GM23338 (cell line): Measurements from ENCODE around the gene FNIP2. TPM values are rescaled to one million over a fixed set of nuclear protein-coding genes. Genes with fewer than 3 reads are reported as not detected.

ENCODE experiments used
- ATAC-seq: fragments of 200-7000 bp; cut with Tn5 transposase; 3 replicates; pipeline ENCODE4 v1.9.1; 2020
- DNase-seq: peaks from one replicate; pipeline ENCODE4 v3.0.0-alpha.2; 2015; ENCODE audit warnings: low spot score
- H2AFZ ChIP-seq: fragments of 200-600 bp; sonication (generic); 2 replicates; pipeline ENCODE4 v1.8.0; 2016; ENCODE audit warnings: antibody characterized with exemption, mild to moderate bottlenecking, moderate library complexity
- H3F3A ChIP-seq: fragments of 200-600 bp; sonication (generic); replicated peaks from 2 replicates; pipeline ENCODE4 v1.8.0; 2017; ENCODE audit warnings: antibody characterized with exemption, mixed run types, low read depth
- H3K27ac ChIP-seq: fragments of 200-600 bp; sonication (generic); 2 replicates; pipeline ENCODE4 v1.6.1; 2016; ENCODE audit warnings: low read depth
- H3K27me3 ChIP-seq: fragments of 200-600 bp; sonication (generic); 2 replicates; pipeline ENCODE4 v1.8.0; 2016; ENCODE audit warnings: mild to moderate bottlenecking, mixed run types, moderate library complexity; ENCODE audit not compliant: insufficient read depth
- H3K36me3 ChIP-seq: fragments of 200-600 bp; sonication (generic); 2 replicates; pipeline ENCODE4 v1.8.0; 2016; ENCODE audit warnings: mild to moderate bottlenecking; ENCODE audit not compliant: insufficient read depth
- H3K4me1 ChIP-seq: fragments of 200-600 bp; sonication (generic); 2 replicates; pipeline ENCODE4 v1.8.0; 2016; ENCODE audit warnings: mild to moderate bottlenecking, moderate library complexity; ENCODE audit not compliant: insufficient read depth
- H3K4me2 ChIP-seq: fragments of 200-600 bp; sonication (generic); 2 replicates; pipeline ENCODE4 v1.7.1; 2017; ENCODE audit warnings: mixed run types
- H3K4me3 ChIP-seq: fragments of 200-600 bp; sonication (generic); 2 replicates; pipeline ENCODE4 v1.6.1; 2016; ENCODE audit warnings: mixed run types
- H3K79me2 ChIP-seq: fragments of 200-600 bp; sonication (generic); replicated peaks from 2 replicates; pipeline ENCODE4 v1.8.0; 2017; ENCODE audit warnings: mild to moderate bottlenecking; ENCODE audit not compliant: insufficient read depth
- H3K9me2 ChIP-seq: fragments of 200-600 bp; sonication (generic); 2 replicates; pipeline ENCODE4 v1.8.0; 2017; ENCODE audit not compliant: insufficient read depth
- H4K20me1 ChIP-seq: fragments of 200-600 bp; sonication (generic); replicated peaks from 2 replicates; pipeline ENCODE4 v1.8.0; 2017; ENCODE audit warnings: mild to moderate bottlenecking; ENCODE audit not compliant: insufficient read depth
- H3K27ac Mint-ChIP-seq: 2 replicates; pipeline ENCODE4 v1.8.0; 2020; ENCODE audit warnings: inconsistent platforms, mild to moderate bottlenecking, moderate library complexity, mixed read lengths
- H3K27me3 Mint-ChIP-seq: 3 replicates; pipeline ENCODE4 v1.8.0; 2022; ENCODE audit warnings: low read depth, mild to moderate bottlenecking, moderate library complexity, mixed read lengths, inconsistent platforms; ENCODE audit not compliant: insufficient read depth, poor library complexity
- H3K36me3 Mint-ChIP-seq: 3 replicates; pipeline ENCODE4 v1.8.0; 2021; ENCODE audit warnings: low read depth, mild to moderate bottlenecking, inconsistent platforms, moderate library complexity, mixed read lengths
- H3K4me1 Mint-ChIP-seq: 3 replicates; pipeline ENCODE4 v1.8.0; 2020; ENCODE audit warnings: mild to moderate bottlenecking, inconsistent platforms, mixed read lengths
- H3K4me3 Mint-ChIP-seq: 3 replicates; pipeline ENCODE4 v1.8.0; 2021; ENCODE audit warnings: moderate library complexity, mild to moderate bottlenecking, inconsistent platforms, mixed read lengths
- H3K9me3 Mint-ChIP-seq: 3 replicates; pipeline ENCODE4 v1.8.0; 2020; ENCODE audit warnings: moderate library complexity, mild to moderate bottlenecking, inconsistent platforms, mixed read lengths
- CREB1 ChIP-seq: fragments of 250-450 bp; sonication (Bioruptor Pico); IDR thresholded peaks from 2 replicates; pipeline ENCODE4 v1.5.0; 2020; ENCODE audit warnings: low read depth, mild to moderate bottlenecking, moderate library complexity
- EZH2 ChIP-seq: fragments of 200-600 bp; sonication (generic); IDR thresholded peaks from one replicate; pipeline ENCODE4 v1.8.0; 2017; ENCODE audit warnings: antibody characterized with exemption, mild to moderate bottlenecking, low read depth; ENCODE audit not compliant: unreplicated experiment
- EZH2phosphoT487 ChIP-seq: fragments of 200-600 bp; sonication (generic); IDR thresholded peaks from one replicate; pipeline ENCODE4 v1.8.1; 2018; ENCODE audit warnings: antibody characterized with exemption; ENCODE audit not compliant: unreplicated experiment
- JUNB ChIP-seq: IDR thresholded peaks from one replicate; pipeline ENCODE4 v1.6.1; 2016; ENCODE audit warnings: antibody characterized with exemption; ENCODE audit not compliant: unreplicated experiment
- NANOG ChIP-seq: IDR thresholded peaks from 2 replicates; pipeline ENCODE4 v1.6.1; 2016; ENCODE audit warnings: antibody characterized with exemption, borderline replicate concordance
- POLR2AphosphoS5 ChIP-seq: IDR thresholded peaks from 2 replicates; pipeline ENCODE4 v1.6.1; 2016; ENCODE audit warnings: antibody characterized with exemption, low read depth
- STAT1 ChIP-seq: IDR thresholded peaks from one replicate; pipeline ENCODE4 v1.6.1; 2016; ENCODE audit warnings: antibody characterized with exemption; ENCODE audit not compliant: unreplicated experiment
- ZNF114 ChIP-seq: fragments of 250-450 bp; sonication (Bioruptor Pico); IDR thresholded peaks from 2 replicates; pipeline ENCODE4 v1.5.0; 2020; ENCODE audit warnings: mild to moderate bottlenecking, moderate library complexity
- ZNF331 ChIP-seq: fragments of 250-450 bp; sonication (Bioruptor Pico); IDR thresholded peaks from 2 replicates; pipeline ENCODE4 v1.5.0; 2020; ENCODE audit warnings: low read depth, mild to moderate bottlenecking, moderate library complexity
- ZNF462 ChIP-seq: fragments of 250-450 bp; sonication (Bioruptor Pico); IDR thresholded peaks from 2 replicates; pipeline ENCODE4 v1.5.0; 2020; ENCODE audit warnings: mild to moderate bottlenecking, moderate library complexity
- polyA plus RNA-seq: library from polyadenylated mRNA; unstranded; fragments of >200 nt; fragmentation: Nextera tagmentation; extraction: Ambion mirVana; gene quantifications from 2 replicates; pipeline ENCODE4 v1.2.1, GENCODE V29; 2016
- total RNA-seq: library from RNA; depleted of rRNA; stranded (reverse); fragments of >200 nt; shearing (Covaris generic); gene quantifications from 2 replicates; pipeline ENCODE4 v1.2.3, GENCODE V29; 2014
- TF ChIP-seq, protein P1 (sequence below): IDR thresholded peaks from 2 replicates; pipeline ENCODE4 v1.6.1; 2016; ENCODE audit warnings: antibody characterized with exemption
- TF ChIP-seq, protein P2 (sequence below): IDR thresholded peaks from one replicate; pipeline ENCODE4 v1.6.1; 2018; ENCODE audit warnings: antibody characterized with exemption; ENCODE audit not compliant: unreplicated experiment
- TF ChIP-seq, protein P3 (sequence below), 2 experiments: fragments of 200-600 bp in 1 of 2; sonication (generic) in 1 of 2; conservative IDR thresholded peaks; 2 replicates each; pipeline versions ENCODE4 v1.5.1 to v1.6.1; 2016 to 2017; ENCODE audit warnings: antibody characterized with exemption in 2 of 2, low read depth in 2 of 2, mild to moderate bottlenecking in 2 of 2, moderate library complexity in 1 of 2

The FNIP2 gene
- total and polyA plus RNA-seq, 2 experiments from 2014 or later, result 2.7 to 17.2 TPM

- H3F3A ChIP-seq, result no peaks in the 10 kb centered on the region
- TF ChIP-seq NANOG (no peak), STAT1 (no peak), EZH2 (no peak), POLR2AphosphoS5 (no peak), EZH2phosphoT487 (no peak), CREB1 (CRISPR knock-in tag) (no peak), ZNF331 (no peak), ZNF114 (CRISPR knock-in tag) (no peak), JUNB (no peak), ZNF462 (no peak)
- TF ChIP-seq, protein P1, sequence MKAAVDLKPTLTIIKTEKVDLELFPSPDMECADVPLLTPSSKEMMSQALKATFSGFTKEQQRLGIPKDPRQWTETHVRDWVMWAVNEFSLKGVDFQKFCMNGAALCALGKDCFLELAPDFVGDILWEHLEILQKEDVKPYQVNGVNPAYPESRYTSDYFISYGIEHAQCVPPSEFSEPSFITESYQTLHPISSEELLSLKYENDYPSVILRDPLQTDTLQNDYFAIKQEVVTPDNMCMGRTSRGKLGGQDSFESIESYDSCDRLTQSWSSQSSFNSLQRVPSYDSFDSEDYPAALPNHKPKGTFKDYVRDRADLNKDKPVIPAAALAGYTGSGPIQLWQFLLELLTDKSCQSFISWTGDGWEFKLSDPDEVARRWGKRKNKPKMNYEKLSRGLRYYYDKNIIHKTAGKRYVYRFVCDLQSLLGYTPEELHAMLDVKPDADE, result no peak
- TF ChIP-seq, protein P2, sequence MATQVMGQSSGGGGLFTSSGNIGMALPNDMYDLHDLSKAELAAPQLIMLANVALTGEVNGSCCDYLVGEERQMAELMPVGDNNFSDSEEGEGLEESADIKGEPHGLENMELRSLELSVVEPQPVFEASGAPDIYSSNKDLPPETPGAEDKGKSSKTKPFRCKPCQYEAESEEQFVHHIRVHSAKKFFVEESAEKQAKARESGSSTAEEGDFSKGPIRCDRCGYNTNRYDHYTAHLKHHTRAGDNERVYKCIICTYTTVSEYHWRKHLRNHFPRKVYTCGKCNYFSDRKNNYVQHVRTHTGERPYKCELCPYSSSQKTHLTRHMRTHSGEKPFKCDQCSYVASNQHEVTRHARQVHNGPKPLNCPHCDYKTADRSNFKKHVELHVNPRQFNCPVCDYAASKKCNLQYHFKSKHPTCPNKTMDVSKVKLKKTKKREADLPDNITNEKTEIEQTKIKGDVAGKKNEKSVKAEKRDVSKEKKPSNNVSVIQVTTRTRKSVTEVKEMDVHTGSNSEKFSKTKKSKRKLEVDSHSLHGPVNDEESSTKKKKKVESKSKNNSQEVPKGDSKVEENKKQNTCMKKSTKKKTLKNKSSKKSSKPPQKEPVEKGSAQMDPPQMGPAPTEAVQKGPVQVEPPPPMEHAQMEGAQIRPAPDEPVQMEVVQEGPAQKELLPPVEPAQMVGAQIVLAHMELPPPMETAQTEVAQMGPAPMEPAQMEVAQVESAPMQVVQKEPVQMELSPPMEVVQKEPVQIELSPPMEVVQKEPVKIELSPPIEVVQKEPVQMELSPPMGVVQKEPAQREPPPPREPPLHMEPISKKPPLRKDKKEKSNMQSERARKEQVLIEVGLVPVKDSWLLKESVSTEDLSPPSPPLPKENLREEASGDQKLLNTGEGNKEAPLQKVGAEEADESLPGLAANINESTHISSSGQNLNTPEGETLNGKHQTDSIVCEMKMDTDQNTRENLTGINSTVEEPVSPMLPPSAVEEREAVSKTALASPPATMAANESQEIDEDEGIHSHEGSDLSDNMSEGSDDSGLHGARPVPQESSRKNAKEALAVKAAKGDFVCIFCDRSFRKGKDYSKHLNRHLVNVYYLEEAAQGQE, result no peak
- TF ChIP-seq, protein P3, sequence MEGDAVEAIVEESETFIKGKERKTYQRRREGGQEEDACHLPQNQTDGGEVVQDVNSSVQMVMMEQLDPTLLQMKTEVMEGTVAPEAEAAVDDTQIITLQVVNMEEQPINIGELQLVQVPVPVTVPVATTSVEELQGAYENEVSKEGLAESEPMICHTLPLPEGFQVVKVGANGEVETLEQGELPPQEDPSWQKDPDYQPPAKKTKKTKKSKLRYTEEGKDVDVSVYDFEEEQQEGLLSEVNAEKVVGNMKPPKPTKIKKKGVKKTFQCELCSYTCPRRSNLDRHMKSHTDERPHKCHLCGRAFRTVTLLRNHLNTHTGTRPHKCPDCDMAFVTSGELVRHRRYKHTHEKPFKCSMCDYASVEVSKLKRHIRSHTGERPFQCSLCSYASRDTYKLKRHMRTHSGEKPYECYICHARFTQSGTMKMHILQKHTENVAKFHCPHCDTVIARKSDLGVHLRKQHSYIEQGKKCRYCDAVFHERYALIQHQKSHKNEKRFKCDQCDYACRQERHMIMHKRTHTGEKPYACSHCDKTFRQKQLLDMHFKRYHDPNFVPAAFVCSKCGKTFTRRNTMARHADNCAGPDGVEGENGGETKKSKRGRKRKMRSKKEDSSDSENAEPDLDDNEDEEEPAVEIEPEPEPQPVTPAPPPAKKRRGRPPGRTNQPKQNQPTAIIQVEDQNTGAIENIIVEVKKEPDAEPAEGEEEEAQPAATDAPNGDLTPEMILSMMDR (conservative IDR thresholded peaks at IDR 0.05; ENCODE audit: low read depth in 2 of 2), result no peak
- H3K79me2 ChIP-seq, result no peaks in the 10 kb centered on the region
- H3K4me2 ChIP-seq, result no peak overlapping the region
- Mint-ChIP-seq H3K4me1 (no peaks in the 10 kb centered on the region), H3K4me3 (no peak overlapping the region), H3K27me3 (no peaks in the 10 kb centered on the region), H3K9me3 (peaks cover 11% of the 10 kb centered on the region), H3K36me3 (peaks cover 10% of the 10 kb centered on the region), H3K27ac (no peak overlapping the region)
- no peaks in the 10 kb centered on the region for H3K36me3 ChIP-seq
- H3K4me3 ChIP-seq, result no peak overlapping the region
- no peaks in the 10 kb centered on the region for H3K4me1 ChIP-seq
- DNase-seq (no peak), ATAC-seq (no peak)
- no peak overlapping the region for H2AFZ ChIP-seq
- H3K9me2 ChIP-seq, result no peaks in the 10 kb centered on the region
- no peak overlapping the region for H3K27ac ChIP-seq
- no peaks in the 10 kb centered on the region for H4K20me1 ChIP-seq
- H3K27me3 ChIP-seq, result no peaks in the 10 kb centered on the region
These were observed 161.3 kb downstream of the FNIP2 start for GRCh38 chr4:158929939-158930638.
